ENCODE measurements around the gene EARS2.
"Not testable (repeated sequence)": the region's sequence is repeated elsewhere in the genome, so short reads cannot be mapped to it uniquely, and the experiment has no call there.

EARS2 gene

GRCh38 chr16:23556881-23557778 lies at the start of gene EARS2, which contains the start of gene UBFD1:
Gene EARS2, minus strand, starts transcription at chr16:23557350. Its CDS starts 7 bp downstream, at chr16:23557343.
Gene UBFD1, plus strand, starts transcription at chr16:23557727. Its CDS starts 16 bp downstream, at chr16:23557743.
- peak; percentile 98 for DNase-seq (ENCODE audit: low read depth)

- DNase-seq (ENCODE audit: low read depth) = no peak
Observed at GRCh38 chr16:23597003-23597756, 40.0 kb upstream of the EARS2 start.

- DNase-seq (ENCODE audit: low read depth) = peak; percentile 87
Observed at GRCh38 chr16:23595951-23596720, 39.0 kb upstream of the EARS2 start, which contains the start of gene NDUFAB1. Gene NDUFAB1, minus strand, starts transcription at chr16:23596316. Its CDS starts 26 bp downstream, at chr16:23596290.

- DNase-seq (ENCODE audit: low read depth) = no peak
Observed at GRCh38 chr16:23595246-23595950, 38.2 kb upstream of the EARS2 start.

- DNase-seq (ENCODE audit: low read depth) = no peak
Observed at GRCh38 chr16:23594186-23594585, 37.0 kb upstream of the EARS2 start.

- DNase-seq (ENCODE audit: low read depth) = no peak
Observed at GRCh38 chr16:23590181-23590580, 33.0 kb upstream of the EARS2 start.

- DNase-seq (ENCODE audit: low read depth) = no peak
Observed at GRCh38 chr16:23587726-23588125, 30.6 kb upstream of the EARS2 start.

- no peak for DNase-seq (ENCODE audit: low read depth)
Observed at GRCh38 chr16:23584186-23585076, 27.3 kb upstream of the EARS2 start.

- not testable (repeated sequence) for DNase-seq (ENCODE audit: low read depth)
Observed at GRCh38 chr16:23583271-23583670, 26.1 kb upstream of the EARS2 start.

GRCh38 chr16:23581764-23582163 lies 24.6 kb upstream of the EARS2 start:
- no peak for DNase-seq (ENCODE audit: low read depth)

GRCh38 chr16:23580391-23580790 lies 23.2 kb upstream of the EARS2 start:
- DNase-seq (ENCODE audit: low read depth) = no peak

- DNase-seq (ENCODE audit: low read depth) = no peak
Observed at GRCh38 chr16:23579371-23579770, 22.2 kb upstream of the EARS2 start.

GRCh38 chr16:23578101-23578830 lies 21.1 kb upstream of the EARS2 start:
- DNase-seq (ENCODE audit: low read depth) = no peak

- no peak for DNase-seq (ENCODE audit: low read depth)
Observed at GRCh38 chr16:23577493-23577892, 20.3 kb upstream of the EARS2 start.

GRCh38 chr16:23575834-23576233 lies 18.7 kb upstream of the EARS2 start:
- no peak for DNase-seq (ENCODE audit: low read depth)

GRCh38 chr16:23573817-23574216 lies 16.7 kb upstream of the EARS2 start:
- DNase-seq (ENCODE audit: low read depth) = no peak

GRCh38 chr16:23572394-23572793 lies 15.2 kb upstream of the EARS2 start:
- no peak for DNase-seq (ENCODE audit: low read depth)

GRCh38 chr16:23571895-23572294 lies 14.7 kb upstream of the EARS2 start:
- DNase-seq (ENCODE audit: low read depth) = no peak

GRCh38 chr16:23570992-23571632 lies 14.0 kb upstream of the EARS2 start:
- DNase-seq (ENCODE audit: low read depth) = no peak

All from activated gamma-delta T cell treated with anti-CD3 and anti-CD28 coated beads, Interleukin-2, amount 50 U/mL, for 16 hours (primary cell).